T-helper 1 cell (primary cell): ENCODE results near the gene PTPRJ.
"Not testable (repeated sequence)": the region's sequence is repeated elsewhere in the genome, so short reads cannot be mapped to it uniquely, and the experiment has no call there.

ENCODE experiments used
- DNase-seq, 5 donors: peaks; one replicate each; pipeline ENCODE4 v3.0.0-alpha.2; 2012 to 2020

Gene PTPRJ

DNA sequence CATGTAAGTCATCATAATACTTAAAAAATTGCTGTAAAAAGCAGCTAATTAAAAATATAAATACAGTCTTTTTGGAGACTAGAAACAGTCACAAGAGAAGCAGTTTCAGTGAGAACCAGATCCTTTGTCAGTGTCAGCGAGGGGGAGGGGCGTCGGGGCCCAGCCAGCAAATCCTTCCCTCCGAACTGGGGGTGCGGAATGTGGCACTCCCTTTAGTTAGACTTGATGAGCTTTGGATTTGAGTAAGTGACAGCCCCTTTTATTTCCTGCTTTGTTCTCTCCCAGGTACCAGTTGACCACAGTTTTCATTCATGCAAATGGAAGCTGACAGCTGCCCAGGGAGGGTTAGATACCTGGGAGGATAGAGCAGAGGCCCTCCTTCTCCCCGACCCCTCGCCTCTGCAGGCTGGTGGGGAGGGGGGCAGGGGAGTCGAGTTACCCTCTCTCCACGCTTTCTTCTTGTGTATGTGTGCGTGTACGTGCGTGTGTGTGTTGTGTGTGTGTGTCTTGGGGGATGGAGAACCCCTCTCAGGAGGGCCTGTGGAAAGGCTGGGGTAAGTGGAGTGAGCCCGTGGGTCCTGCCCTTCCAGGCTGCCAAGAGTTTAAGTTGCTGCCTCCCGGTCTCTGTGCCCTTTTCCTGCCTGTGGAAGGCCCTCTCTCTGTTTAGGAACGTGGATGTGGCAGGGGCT is 38.3 kb downstream of the PTPRJ start:
- DNase-seq, result peak in 1 of 5 donors; percentile 44

DNA sequence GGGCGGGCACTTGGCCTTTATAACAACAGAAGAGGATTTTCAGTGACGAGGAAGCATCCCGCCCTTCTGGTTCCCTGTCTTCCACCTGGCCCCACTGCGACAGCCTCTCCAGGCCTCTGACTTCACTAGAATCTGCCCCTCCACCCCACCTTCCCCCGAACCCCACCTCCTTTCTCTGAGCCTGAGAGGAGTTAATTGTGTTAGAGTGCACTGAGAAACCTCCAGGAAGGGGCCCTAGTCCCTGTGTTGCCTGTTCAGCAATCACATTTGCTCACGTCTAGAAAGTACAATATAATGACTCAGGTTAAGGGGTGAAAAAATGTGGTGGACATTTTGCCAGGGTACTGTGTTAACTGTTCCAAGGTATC is 38.8 kb downstream of the PTPRJ start:
- DNase-seq, result peak in 1 of 5 donors; percentile 78

DNA sequence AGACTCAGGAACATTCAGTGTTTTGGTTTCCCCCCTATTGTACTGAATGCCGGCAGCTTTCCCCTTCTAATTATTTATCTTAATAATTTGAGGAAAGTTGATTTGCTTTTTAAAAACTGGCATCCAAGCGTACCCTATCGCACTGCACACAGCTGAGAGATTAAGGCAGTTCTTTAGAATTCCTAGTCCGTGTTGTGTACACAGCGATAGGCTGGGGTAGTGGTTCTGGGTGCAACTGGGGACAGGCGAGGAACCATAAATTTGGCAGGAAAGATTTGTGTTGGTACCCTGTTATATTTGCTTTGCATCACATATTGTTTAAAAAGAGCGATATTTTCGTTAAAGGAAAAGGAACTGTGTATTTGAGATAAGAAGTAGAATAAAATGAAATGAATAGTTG is 39.2 kb downstream of the PTPRJ start:
- DNase-seq, result no peak

DNA sequence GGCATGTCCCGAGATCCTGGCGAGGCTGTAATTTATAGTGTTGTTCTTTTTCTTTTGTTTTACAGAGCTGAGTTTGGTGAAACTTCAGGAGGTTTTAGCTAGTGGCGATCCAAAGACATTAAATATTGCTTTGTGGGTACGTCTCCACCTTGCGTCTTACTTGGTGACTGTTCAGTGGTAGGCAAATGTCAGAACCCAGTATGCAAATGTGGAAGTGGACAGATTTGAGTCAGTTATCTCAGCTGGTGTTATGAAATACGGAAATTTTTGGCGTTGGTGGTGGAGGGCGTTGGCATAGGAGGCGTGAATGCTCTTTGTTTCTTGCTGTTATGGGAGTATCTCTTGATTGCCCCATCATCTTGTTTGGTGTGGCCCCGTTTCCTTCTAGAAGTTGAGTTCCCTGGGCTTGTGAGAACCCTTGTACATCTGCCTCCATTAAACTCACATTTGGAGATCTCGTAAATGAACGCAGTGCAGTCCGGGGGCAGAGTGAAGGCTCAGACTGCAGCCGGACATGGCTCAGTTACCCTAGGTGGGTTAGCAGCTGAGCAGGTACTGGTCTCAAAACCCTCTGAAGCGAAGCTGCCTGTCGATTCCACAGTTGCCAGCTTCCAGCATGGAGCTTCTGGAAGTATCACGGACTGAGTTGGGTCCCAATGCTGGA is 39.9 kb downstream of the PTPRJ start:
- peak in 1 of 5 donors; percentile 93 for DNase-seq

DNA sequence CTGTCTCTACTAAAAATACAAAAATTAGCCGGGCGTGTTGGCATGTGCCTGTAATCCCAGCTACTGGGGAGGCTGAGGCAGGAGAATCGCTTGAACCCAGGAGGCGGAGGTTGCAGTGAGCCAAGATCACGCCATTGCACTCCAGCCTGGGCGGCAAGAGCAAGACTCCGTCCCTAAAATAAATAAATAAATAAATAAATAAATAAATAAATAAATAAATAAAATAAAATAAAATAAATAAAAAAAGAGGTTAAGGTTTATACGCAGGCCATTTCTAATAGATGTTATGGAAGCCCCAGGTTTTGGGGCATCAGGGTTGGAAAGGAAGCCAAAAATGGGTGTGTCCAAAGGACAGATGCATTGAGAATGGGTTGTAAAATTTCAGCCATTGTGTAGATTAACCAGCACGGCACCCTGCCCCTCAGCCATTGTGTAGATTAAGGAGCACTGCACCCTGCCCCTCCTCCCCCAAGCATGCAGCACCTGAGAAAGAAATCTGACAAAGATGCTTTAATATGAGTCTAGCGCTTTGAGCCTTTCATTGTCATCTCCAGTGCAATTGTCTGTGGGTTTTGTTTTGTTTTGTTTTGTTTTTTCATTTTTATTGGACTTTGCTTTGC is 41.0 kb downstream of the PTPRJ start:
- DNase-seq, result not testable (repeated sequence)

DNA sequence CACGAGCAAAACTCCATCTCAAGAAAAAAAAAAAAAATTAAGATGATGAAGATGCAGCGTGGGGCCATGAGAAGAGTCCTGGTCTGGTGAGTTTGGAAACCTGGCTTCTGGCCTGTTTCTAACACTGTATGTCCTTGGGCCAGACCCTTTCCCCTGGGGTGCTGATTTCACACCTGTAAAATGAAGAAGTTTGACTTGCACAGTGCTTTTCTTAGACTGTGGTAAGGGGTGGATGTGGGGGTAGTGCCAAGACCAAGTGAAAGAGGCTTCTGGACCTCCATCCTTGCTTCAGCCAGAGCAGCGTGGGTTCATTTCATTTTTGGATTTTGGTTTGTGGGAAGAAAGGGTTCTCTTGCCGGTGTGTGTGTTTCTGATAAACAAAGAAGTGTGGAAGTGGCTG is 42.1 kb downstream of the PTPRJ start:
- no peak for DNase-seq

DNA sequence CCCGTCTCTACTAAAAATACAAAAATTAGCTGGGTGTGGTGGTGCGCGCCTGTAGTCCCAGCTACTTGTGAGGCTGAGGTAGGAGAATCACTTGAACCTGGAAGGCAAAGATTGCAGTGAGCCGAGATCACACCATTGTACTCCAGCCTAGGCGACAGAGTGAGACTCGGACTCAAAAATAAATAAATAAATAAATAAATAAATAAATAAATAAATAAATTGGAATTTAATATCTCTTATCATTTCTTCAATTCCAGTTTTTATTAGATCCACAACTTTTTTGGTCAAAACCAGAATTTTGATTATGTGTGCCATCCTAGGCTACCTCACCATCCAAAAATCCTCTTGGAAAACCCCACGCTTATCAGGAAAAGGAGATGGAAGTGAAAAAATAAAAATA is 43.2 kb downstream of the PTPRJ start:
- not testable (repeated sequence) for DNase-seq

DNA sequence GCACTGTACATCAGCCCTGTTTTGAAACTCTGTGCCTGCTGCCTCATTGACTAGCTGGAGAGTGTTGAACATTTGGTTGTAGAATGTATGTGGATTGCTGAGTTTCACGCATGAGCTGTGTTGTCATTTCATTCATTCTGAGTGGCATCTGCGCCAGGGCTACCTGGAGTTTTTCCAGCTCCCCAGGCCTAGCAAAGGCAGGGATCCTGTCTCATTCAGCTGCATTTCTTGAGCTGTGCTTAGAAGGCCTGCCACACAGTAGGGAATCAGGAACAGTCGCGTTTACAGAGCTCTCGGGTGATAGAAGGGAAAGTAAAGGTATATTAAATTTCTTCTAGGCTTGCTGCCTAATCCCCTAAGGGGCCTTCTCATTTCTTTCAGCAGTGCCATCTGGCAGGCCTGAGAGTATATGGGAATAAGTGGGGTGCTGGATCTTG is 44.3 kb downstream of the PTPRJ start:
- no peak for DNase-seq

DNA sequence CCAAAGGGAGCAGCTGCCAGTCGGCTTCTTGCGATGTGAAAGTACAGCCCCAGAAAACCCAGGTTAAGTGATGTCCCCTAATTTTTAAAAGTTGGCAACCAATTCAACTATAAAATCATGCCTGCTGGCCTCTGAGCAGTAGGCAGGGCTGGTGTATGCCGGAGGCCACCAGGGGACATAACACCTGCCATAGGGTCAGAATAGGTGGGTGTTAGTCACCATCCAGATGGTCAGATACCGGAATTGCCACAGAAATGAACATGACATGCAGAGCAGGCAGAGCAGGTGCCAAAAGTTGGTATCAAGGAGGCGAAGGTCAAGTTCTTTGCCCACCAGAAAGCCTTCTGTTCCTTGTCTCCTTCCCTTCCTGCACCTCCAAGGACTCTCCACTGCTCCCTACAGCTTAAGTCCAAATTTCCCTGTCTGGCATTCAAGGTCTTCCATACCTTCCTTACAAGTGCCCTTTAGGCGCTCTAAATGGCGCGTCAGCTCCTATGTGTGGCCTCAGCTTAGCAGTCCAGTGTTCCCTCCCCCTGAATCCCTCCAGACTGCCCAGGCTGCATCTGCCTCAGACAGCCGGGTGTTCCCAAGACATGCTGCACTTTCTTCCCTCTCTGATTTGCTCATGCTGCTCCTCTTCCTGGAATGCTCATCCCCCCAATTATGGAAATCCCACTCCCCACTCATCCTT is 45.1 kb downstream of the PTPRJ start:
- DNase-seq, result no peak

DNA sequence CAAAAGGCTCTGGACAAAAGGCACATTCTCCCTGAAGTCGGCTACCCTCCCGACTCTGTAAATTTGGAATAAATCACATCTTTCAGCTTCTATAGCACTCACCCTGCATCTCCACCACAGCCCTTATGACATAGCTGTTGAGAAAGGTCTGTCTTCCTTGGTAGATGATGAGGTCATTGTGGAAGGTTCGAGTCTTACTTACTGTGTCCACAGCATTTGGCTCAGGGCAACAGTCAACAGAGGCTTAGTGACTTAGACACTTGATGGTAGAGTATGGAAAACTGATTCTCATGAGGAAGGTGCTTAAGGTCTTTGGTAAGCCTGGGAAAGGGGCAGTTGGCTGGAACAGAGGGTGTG is 45.6 kb downstream of the PTPRJ start:
- no peak for DNase-seq

DNA sequence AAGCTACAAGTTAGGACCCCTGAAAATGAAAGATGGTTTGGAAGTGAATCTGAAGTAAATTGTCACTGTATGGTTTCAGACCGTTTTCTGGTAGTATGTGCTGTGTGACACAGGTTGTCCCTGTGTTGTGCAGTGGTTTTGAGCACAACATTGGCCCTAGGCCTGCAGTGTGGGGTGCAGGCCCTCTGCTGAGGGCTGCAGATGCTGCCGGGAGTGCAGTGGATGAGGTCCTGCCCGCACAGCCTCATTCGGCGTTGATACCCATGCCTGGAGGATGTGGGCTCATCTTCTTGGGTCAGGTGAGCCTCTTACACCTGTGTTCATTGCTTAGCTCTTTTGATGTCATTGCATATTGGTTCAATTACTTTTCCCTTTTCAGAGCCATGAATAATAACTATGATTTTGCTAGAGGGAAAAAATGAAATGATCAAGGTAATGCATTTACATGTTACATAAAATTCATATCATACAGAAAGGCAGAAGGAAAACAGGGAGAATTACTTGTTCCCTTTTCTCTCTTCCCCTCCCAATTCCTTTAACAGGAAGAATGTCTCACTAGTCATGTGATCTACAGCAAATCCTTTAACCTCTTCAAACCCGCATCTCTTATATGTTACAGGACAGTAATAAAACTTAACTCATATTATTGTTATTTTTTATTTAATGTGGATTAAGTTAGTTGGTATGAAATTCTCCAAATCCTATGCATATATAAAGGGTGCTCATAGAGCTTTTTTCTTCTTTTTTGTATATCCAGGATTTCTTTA is 48.7 kb downstream of the PTPRJ start:
- peak in 1 of 5 donors; percentile 42 for DNase-seq

DNA sequence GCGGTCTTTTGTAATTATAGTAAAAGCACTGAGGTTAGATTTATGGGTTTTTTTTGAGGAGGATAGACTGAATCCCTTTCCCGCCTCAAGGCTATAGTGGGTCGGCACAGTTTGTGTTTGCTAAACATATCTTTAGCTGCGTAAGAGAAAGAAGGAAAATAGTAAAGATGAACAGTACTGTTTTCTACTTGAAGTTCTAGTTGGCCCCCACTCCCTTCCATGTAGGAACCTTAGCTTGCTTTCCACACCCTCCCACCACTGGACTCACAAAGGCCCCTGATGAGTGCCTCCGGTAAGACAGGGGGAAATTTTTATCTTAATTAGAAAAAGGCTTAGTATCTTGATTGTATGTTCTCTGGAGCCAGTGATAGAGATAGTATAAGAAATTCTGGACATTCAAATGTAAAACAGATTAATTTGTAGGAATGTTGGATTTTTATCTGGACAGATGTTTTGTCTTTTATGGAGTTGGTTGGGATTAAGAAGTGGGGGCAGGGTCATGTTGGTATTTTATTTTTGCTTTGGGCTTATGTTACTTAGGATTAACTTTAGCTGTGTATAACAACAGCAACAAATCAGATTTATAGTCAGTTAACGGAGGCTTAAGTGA is 49.4 kb downstream of the PTPRJ start:
- no peak for DNase-seq

DNA sequence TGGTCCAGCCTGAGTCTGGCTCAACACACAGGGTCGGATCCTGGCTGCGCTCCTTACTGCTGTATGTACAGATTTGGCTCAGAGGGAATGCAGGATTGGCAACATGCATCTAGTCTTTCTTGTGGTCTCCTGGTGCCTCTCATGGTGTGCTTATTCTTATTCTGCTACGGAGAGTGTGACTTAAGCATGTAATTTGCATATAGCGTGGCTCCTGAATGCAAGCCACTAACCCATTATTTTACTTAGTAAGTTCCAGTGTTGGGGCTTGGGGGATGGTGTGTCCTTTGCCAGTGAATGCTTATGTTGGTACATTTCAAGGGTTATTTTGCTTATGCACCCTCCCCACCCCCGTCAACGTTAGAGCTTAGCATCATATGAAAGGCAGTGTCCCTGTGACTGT is 51.2 kb downstream of the PTPRJ start:
- no peak for DNase-seq

DNA sequence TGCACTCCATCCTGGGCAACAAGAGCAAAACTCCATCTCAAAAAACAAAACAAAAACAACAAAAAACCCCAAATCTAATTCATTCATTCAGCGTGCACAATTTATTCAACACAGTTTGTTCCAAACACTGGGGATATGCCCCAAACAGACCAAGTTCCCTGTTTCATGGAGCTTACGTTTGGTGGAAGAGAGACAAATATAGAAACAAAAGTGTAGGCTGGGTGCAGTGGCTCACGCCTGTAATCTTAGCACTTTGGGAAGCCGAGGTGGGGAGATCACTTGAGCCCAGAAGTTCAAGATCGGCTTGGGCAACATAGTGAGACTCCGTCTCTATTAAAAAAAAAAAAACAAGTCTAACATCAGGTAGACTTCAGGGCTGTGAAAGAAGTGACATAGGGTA is 52.4 kb downstream of the PTPRJ start:
- no peak for DNase-seq

DNA sequence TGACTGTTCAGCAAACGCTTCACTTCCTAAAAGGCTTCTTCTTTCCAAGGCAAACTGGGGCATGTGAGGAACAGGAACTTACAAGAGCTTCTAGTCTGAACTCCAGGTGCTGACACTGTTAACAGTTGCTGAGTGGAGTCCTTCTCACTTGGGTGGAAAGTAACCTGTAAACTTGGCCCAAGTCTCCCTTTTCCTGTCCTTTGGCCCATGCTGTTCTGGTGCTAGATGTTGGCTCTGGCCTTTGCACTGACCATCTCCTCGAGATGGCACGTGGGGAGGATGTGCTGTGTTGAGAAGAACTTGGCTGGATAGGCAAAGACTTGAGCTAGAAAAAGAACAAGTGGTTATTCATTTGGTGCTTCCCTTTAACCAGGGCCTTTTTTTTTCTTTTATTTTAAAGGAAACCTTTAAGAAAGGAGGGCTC is 53.6 kb downstream of the PTPRJ start:
- DNase-seq, result no peak

DNA sequence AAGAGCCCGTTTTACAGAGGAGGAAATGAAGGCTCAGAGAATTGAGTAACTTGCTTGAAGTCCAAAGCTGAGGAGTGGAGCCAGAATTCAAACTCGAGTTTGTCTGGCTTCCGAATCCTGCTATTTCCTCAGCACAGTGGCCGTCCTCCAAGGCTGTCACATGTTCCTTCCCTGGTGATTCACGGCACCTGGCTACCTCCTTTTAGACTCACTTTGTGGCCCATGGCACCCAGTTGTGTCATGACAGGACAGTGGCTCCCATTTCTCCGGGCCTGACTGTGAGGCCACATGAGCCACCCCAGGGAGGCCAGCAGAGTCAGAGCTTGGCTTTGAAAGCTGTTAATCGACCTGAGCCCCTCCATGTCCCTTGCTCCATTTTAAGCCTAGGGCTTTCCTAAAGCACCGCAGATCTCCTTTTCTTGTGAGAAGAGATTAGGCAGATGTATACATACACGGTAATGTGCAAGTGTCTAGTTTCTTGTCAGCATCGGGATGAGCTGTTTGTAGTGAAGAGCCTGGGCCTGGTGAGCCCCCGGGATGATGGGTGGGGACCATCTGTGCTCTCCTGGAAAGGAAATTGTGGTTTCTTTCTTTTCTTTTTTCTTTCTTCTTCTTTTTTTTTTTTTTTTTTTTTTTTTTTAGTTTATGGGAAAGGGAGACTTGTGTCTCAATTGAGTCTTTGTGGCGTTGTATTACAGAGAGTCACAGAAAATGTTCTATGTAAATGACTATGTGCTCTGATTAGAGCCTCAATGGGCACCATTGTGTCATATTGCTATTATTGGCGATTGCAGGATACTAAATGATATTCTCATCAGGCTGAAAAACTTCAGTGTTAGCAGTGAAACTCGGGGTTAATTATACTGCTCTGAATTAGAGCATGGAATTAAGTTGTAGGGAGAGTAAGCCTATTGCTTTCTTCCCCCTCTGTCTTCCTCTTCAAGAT is 54.8 kb downstream of the PTPRJ start:
- no peak for DNase-seq

DNA sequence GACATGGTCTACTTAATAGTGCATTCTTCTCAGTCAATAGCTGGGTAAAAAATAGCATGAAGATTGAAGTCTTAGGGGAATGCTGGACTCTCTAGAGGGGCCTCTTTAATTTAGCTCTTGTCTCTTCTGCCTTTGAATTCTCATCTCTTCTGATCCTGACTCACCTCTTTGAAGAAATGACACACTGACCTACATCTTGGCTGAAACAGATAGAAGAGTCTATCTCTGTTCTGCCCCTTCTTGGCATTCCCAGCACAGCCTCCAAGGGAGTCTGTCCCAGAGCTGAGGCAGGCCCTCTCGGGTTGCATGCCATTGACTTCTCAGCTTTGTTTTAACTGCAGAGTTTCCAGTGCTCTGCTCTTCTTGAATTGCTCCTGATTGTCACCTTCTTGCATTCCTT is 55.7 kb downstream of the PTPRJ start:
- DNase-seq, result no peak

DNA sequence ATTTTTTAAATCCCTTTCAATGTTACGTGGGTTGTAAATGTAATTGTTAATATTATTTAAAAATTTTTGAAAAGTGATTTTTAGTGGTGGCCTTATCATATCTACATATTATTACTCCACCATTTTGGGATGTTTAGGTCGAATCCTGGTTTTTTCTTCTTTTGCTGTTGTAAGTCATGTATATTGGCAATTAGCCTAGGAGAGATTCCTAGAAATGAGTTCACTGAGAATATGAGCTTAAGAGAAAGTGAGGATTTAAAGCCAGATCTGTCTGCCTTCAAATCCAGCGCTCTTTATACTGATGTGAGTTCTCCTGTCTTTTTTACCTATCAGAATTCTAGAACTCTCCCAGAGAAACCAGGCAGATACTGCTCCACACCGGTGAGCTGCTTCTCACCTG is 56.1 kb downstream of the PTPRJ start:
- DNase-seq, result no peak

DNA sequence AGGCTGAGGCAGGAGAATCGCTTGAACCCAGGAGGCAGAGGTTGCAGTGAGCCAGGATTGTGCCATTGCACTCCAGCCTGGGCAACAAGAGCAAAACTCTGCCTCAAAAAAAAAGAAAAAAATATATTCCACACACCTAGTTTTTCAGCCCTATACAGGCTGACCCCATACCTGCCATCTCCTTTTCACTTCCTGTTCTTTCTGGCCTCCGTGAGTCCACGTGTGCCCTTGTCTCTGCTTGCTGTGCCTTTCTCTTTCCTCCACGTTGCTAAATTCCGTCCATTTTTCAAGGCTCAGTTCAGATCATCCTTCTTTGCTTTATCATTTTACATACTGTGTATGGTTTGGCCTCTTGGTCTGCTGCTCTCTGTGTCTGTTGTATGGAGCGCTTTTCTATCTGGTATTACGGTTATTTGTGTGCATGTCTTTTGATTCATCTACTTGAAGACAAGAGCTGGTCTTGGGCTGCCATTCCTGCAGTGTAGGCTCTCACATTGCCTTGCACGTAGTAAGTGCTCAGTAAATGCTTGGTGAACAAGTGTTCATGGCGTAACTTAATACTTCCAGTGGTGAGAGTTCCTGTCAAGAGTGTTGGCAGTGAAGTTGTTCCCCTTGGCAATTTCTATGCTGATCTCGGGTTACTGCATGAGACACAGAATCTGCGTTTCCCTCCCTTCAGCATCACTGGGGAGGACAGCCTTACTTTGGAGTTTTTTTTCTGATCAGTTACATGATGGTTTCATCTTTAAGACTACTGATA is 57.5 kb downstream of the PTPRJ start:
- no peak for DNase-seq

DNA sequence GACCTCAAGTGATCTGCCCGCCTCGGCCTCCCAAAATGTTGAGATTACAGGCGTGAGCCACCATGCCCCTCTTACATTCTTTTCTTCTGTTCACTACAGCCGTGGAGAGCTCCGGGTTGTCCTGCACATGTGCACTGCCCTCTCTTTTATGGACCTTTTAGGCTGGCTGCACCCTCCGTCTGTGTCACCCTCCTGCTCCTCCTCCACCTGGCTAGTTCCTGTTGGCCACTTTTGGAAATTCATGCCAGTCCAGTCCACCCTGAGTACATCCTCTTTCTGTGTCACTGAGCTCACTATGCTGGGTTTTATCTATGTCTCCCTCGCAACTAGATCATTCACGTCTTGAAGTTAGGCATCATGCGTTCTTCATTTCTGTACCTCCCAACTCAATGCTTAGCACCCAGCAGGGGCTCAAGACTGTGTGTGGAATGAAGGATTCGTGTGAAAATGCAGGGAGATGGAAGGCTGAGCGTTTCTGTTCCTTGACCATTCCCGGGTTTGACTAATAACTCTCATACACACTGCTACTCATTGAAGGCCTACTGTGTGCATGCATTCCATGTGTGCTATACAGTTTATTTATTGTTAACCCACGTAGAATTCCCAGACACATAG is 60.6 kb downstream of the PTPRJ start:
- DNase-seq, result no peak
